GM18867 (cell line): ENCODE measurements around the gene TSPY10.
"Not testable (repeated sequence)": the region's sequence is repeated elsewhere in the genome, so short reads cannot be mapped to it uniquely, and the experiment has no call there.

Experiments used
- ATAC-seq: cut with Tn5 transposase; IDR thresholded peaks from one replicate; pipeline ENCODE4 v1.9.1; 2021; ENCODE audit warnings: mild to moderate bottlenecking, moderate library complexity; ENCODE audit not compliant: unreplicated experiment

Gene TSPY10

GRCh38 chrY:9527580-9527979, at the start of gene TSPY10:
Gene TSPY10, plus strand, starts transcription at chrY:9527880. Its CDS starts 46 bp downstream, at chrY:9527926.
- not testable (repeated sequence) for ATAC-seq

GRCh38 chrY:9486967-9487366, 40.7 kb upstream of the TSPY10 start, which contains the start of gene TSPY9:
Gene TSPY9, plus strand, starts transcription at chrY:9487267. Its CDS starts 46 bp downstream, at chrY:9487313.
- ATAC-seq, result not testable (repeated sequence)

GRCh38 chrY:9504396-9504795, 23.3 kb upstream of the TSPY10 start:
- ATAC-seq, result not testable (repeated sequence)

GRCh38 chrY:9516287-9516686, 11.4 kb upstream of the TSPY10 start:
- not testable (repeated sequence) for ATAC-seq
